ENCODE measurements around the gene PHACTR1. TPM values are rescaled to one million over a fixed set of nuclear protein-coding genes. Genes with fewer than 3 reads are reported as not detected.
A peak's percentile ranks its signal among the peaks of the same experiment; 100 is the strongest.
"Not testable (repeated sequence)": the region's sequence is repeated elsewhere in the genome, so short reads cannot be mapped to it uniquely, and the experiment has no call there.

The PHACTR1 gene
- total RNA-seq, 1 donor from 2014 or later, result 8.5 TPM

DNA sequence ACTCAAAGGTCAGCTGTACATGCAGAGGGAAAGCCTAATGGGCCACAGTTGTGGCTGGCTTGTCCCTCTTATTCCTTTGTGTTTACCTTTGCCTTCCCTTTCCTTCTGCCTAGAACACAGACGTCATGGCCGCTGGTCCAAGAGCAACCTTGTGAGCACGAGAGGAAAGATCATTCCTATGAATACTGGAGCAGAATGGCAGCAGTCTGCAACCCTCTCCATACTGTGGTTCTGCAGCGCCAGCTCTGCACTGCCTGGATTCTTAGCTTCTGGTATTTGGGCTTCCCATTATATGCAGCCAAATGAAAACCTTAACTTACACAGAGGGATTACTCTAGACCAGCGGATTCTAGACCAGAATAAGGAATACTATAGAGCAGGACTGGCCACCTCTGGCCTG lies 599.3 kb downstream of the PHACTR1 start:
- Histone ChIP-seq H3K9ac (ENCODE audit: low read length) (no peak overlapping the region), H3K9me3 (ENCODE audit: insufficient read depth, low read depth, low read length) (no peaks in the 10 kb centered on the region), H3K27ac (ENCODE audit: low read depth, low read length) (no peak overlapping the region), H3K79me2 (ENCODE audit: insufficient read depth, low read length) (no peaks in the 10 kb centered on the region), H2AFZ (ENCODE audit: low read depth, low read length) (no peak overlapping the region), H3K4me3 (ENCODE audit: insufficient read depth, low read depth, low read length) (no peak overlapping the region), H3K27me3 (ENCODE audit: insufficient read depth, low read length) (no peaks in the 10 kb centered on the region), H3K36me3 (ENCODE audit: insufficient read depth, low read length) (peaks cover 39% of the 10 kb centered on the region), H4K20me1 (ENCODE audit: insufficient read depth, low read length) (no peaks in the 10 kb centered on the region), H3K4me2 (ENCODE audit: low read length) (no peak overlapping the region), H3K4me1 (ENCODE audit: insufficient read depth, low read length) (no peaks in the 10 kb centered on the region)
- H3K4me1 Mint-ChIP-seq (ENCODE audit: low read depth, unreplicated experiment), result no peaks in the 10 kb centered on the region
- H3K27ac Mint-ChIP-seq (ENCODE audit: unreplicated experiment), result no peak overlapping the region
- no peaks in the 10 kb centered on the region for H3K27me3 Mint-ChIP-seq (ENCODE audit: low read depth, unreplicated experiment)
- no peak for FAIRE-seq
- no peaks in the 10 kb centered on the region for H3K9me3 Mint-ChIP-seq (ENCODE audit: unreplicated experiment)
- no peak overlapping the region for H3K4me3 Mint-ChIP-seq (ENCODE audit: unreplicated experiment)
- peaks cover 8% of the 10 kb centered on the region for H3K36me3 Mint-ChIP-seq (ENCODE audit: low read depth, unreplicated experiment)
- no peak for DNase-seq (ENCODE audit: low read depth)
- TF ChIP-seq, protein P1, sequence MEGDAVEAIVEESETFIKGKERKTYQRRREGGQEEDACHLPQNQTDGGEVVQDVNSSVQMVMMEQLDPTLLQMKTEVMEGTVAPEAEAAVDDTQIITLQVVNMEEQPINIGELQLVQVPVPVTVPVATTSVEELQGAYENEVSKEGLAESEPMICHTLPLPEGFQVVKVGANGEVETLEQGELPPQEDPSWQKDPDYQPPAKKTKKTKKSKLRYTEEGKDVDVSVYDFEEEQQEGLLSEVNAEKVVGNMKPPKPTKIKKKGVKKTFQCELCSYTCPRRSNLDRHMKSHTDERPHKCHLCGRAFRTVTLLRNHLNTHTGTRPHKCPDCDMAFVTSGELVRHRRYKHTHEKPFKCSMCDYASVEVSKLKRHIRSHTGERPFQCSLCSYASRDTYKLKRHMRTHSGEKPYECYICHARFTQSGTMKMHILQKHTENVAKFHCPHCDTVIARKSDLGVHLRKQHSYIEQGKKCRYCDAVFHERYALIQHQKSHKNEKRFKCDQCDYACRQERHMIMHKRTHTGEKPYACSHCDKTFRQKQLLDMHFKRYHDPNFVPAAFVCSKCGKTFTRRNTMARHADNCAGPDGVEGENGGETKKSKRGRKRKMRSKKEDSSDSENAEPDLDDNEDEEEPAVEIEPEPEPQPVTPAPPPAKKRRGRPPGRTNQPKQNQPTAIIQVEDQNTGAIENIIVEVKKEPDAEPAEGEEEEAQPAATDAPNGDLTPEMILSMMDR (IDR thresholded peaks at IDR 0.05; ENCODE audit: insufficient read depth, low read depth, low read length), result no peak
- TF ChIP-seq EZH2 (IDR thresholded peaks at IDR 0.05; ENCODE audit: insufficient read depth, low read length), result no peak

DNA sequence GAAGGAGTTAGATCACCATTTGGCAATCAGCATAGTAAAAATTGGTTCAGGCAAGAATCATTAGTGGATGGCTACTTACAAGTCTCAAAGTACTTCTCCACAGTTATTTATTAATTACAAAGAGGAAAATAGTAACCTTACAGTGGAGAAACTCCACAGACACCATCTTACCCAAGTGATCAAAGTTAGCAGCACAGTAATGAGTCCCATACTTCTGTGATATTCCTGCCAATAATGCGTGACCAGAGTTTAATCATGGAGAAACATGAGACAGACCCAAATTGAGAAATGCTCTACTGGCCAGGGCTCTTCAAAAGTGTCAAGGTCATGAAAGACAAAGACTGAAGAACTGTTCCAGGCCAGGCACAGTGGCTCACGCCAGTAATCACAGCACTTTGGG lies 602.3 kb downstream of the PHACTR1 start:
- H3K79me2 ChIP-seq (ENCODE audit: insufficient read depth, low read length), result no peaks in the 10 kb centered on the region
- no peak overlapping the region for H3K9ac ChIP-seq (ENCODE audit: low read length)
- Mint-ChIP-seq H3K27me3 (ENCODE audit: low read depth, unreplicated experiment) (no peaks in the 10 kb centered on the region), H3K4me3 (ENCODE audit: unreplicated experiment) (no peak overlapping the region), H3K9me3 (ENCODE audit: unreplicated experiment) (no peaks in the 10 kb centered on the region), H3K36me3 (ENCODE audit: low read depth, unreplicated experiment) (peaks cover 18% of the 10 kb centered on the region), H3K4me1 (ENCODE audit: low read depth, unreplicated experiment) (no peaks in the 10 kb centered on the region), H3K27ac (ENCODE audit: unreplicated experiment) (no peak overlapping the region)
- H3K27ac ChIP-seq (ENCODE audit: low read depth, low read length), result no peak overlapping the region
- no peaks in the 10 kb centered on the region for H3K27me3 ChIP-seq (ENCODE audit: insufficient read depth, low read length)
- H3K4me3 ChIP-seq (ENCODE audit: insufficient read depth, low read depth, low read length), result no peak overlapping the region
- H2AFZ ChIP-seq (ENCODE audit: low read depth, low read length), result no peak overlapping the region
- no peaks in the 10 kb centered on the region for H3K9me3 ChIP-seq (ENCODE audit: insufficient read depth, low read depth, low read length)
- FAIRE-seq (no peak), DNase-seq (ENCODE audit: low read depth) (no peak)
- H3K4me2 ChIP-seq (ENCODE audit: low read length), result no peak overlapping the region
- TF ChIP-seq, protein P1 (IDR thresholded peaks at IDR 0.05; ENCODE audit: insufficient read depth, low read depth, low read length), result no peak
- no peak for TF ChIP-seq EZH2 (IDR thresholded peaks at IDR 0.05; ENCODE audit: insufficient read depth, low read length)
- H3K36me3 ChIP-seq (ENCODE audit: insufficient read depth, low read length), result peaks cover 56% of the 10 kb centered on the region
- no peaks in the 10 kb centered on the region for H3K4me1 ChIP-seq (ENCODE audit: insufficient read depth, low read length)
- no peaks in the 10 kb centered on the region for H4K20me1 ChIP-seq (ENCODE audit: insufficient read depth, low read length)

DNA sequence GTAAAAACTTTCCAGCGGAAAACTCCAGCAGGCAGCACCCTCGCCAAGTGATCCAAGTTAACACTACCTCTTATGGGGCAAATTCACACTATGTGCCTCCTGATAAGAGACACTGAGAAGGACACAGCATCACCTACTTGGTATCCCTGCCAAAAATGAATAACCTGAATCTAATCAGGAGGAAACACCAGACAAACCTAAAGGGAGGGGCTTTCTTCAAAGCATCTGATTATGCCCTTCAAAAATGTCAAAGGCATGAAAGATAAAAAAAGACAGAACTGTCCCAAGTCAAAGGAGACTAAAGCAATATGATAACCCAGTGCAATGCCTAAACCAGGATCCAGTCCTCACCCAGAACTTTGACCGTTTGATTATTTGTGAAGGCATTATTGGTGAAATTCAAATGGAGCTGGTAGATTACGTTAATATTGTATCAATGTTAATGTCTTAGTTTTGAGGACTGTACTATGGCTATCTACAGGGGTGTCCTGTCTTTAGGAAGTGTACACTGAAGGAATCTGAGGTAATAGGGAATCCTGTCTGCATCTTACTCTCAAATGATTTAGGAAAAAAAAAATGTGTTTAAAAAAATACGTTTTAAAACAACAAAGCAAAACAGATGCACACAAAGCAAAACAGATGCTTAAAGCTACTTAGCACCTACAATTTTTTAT lies 603.5 kb downstream of the PHACTR1 start:
- H4K20me1 ChIP-seq (ENCODE audit: insufficient read depth, low read length), result no peaks in the 10 kb centered on the region
- H3K4me3 Mint-ChIP-seq (ENCODE audit: unreplicated experiment), result no peak overlapping the region
- H3K36me3 Mint-ChIP-seq (ENCODE audit: low read depth, unreplicated experiment), result peaks cover 16% of the 10 kb centered on the region
- H3K4me2 ChIP-seq (ENCODE audit: low read length), result no peak overlapping the region
- H3K27me3 ChIP-seq (ENCODE audit: insufficient read depth, low read length), result no peaks in the 10 kb centered on the region
- FAIRE-seq (no peak), DNase-seq (ENCODE audit: low read depth) (no peak)
- no peak for TF ChIP-seq EZH2 (IDR thresholded peaks at IDR 0.05; ENCODE audit: insufficient read depth, low read length)
- TF ChIP-seq, protein P1 (IDR thresholded peaks at IDR 0.05; ENCODE audit: insufficient read depth, low read depth, low read length), result no peak
- H3K9me3 Mint-ChIP-seq (ENCODE audit: unreplicated experiment), result no peaks in the 10 kb centered on the region
- H3K4me1 Mint-ChIP-seq (ENCODE audit: low read depth, unreplicated experiment), result no peaks in the 10 kb centered on the region
- no peak overlapping the region for H3K4me3 ChIP-seq (ENCODE audit: insufficient read depth, low read depth, low read length)
- H3K4me1 ChIP-seq (ENCODE audit: insufficient read depth, low read length), result no peaks in the 10 kb centered on the region
- no peaks in the 10 kb centered on the region for H3K27me3 Mint-ChIP-seq (ENCODE audit: low read depth, unreplicated experiment)
- H3K27ac ChIP-seq (ENCODE audit: low read depth, low read length), result no peak overlapping the region
- peaks cover 62% of the 10 kb centered on the region for H3K36me3 ChIP-seq (ENCODE audit: insufficient read depth, low read length)
- H3K79me2 ChIP-seq (ENCODE audit: insufficient read depth, low read length), result no peaks in the 10 kb centered on the region
- no peak overlapping the region for H3K9ac ChIP-seq (ENCODE audit: low read length)
- no peak overlapping the region for H2AFZ ChIP-seq (ENCODE audit: low read depth, low read length)
- no peak overlapping the region for H3K27ac Mint-ChIP-seq (ENCODE audit: unreplicated experiment)
- H3K9me3 ChIP-seq (ENCODE audit: insufficient read depth, low read depth, low read length), result no peaks in the 10 kb centered on the region

DNA sequence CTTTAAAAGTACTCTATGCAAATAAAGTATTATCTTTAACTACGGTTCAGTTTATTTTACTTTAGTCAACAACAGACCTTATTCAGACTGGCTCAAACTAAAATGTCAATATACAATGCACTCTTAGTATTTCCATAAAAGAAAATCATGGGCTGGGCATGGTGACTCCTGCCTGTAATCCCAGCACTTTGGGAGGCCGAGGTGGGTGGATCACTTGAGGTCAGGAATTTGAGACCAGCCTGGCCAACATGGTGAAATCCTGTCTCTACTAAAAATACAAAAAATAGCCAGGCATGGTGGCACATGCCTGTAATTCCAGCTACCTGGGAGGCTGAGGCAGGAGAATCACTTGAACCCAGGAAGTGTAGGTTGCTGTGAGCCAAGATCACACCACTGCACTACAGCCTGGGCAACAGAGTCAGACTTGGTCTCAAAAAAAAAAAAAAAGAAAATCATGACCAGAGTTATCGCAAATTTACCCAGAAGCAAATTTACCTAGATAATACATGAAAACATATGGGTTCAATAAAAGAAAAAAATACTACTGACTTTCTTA lies 609.5 kb downstream of the PHACTR1 start:
- not testable (repeated sequence) for FAIRE-seq; DNase-seq (ENCODE audit: low read depth)

More for the DNA sequence above, 609.5 kb downstream of the PHACTR1 start:
- H3K27me3 ChIP-seq (ENCODE audit: insufficient read depth, low read length); H3K4me2 ChIP-seq (ENCODE audit: low read length); H4K20me1 ChIP-seq (ENCODE audit: insufficient read depth, low read length); H3K4me3 ChIP-seq (ENCODE audit: insufficient read depth, low read depth, low read length); H3K27me3 Mint-ChIP-seq (ENCODE audit: low read depth, unreplicated experiment); H3K27ac Mint-ChIP-seq (ENCODE audit: unreplicated experiment); H3K9me3 Mint-ChIP-seq (ENCODE audit: unreplicated experiment); H2AFZ ChIP-seq (ENCODE audit: low read depth, low read length); H3K4me1 Mint-ChIP-seq (ENCODE audit: low read depth, unreplicated experiment); H3K27ac ChIP-seq (ENCODE audit: low read depth, low read length); H3K4me1 ChIP-seq (ENCODE audit: insufficient read depth, low read length); H3K9ac ChIP-seq (ENCODE audit: low read length); H3K9me3 ChIP-seq (ENCODE audit: insufficient read depth, low read depth, low read length): not testable (repeated sequence)
- peaks cover 29% of the 10 kb centered on the region for H3K36me3 ChIP-seq (ENCODE audit: insufficient read depth, low read length)
- H3K79me2 ChIP-seq (ENCODE audit: insufficient read depth, low read length), result peaks cover 18% of the 10 kb centered on the region
- Mint-ChIP-seq H3K36me3 (ENCODE audit: low read depth, unreplicated experiment) (peaks cover 12% of the 10 kb centered on the region), H3K4me3 (ENCODE audit: unreplicated experiment) (peak overlapping the region; percentile 65)

Measured in astrocyte (in vitro differentiated cells and primary cell).